GM19397 (cell line): ENCODE measurements around the gene LRRN3.

Source experiments
- ATAC-seq: cut with Tn5 transposase; IDR thresholded peaks from one replicate; pipeline ENCODE4 v1.9.1; 2021; ENCODE audit warnings: mild to moderate bottlenecking, moderate library complexity; ENCODE audit not compliant: unreplicated experiment

LRRN3 gene

GRCh38 chr7:111103678-111104274, 12.8 kb downstream of the LRRN3 start:
- no peak for ATAC-seq

DNA sequence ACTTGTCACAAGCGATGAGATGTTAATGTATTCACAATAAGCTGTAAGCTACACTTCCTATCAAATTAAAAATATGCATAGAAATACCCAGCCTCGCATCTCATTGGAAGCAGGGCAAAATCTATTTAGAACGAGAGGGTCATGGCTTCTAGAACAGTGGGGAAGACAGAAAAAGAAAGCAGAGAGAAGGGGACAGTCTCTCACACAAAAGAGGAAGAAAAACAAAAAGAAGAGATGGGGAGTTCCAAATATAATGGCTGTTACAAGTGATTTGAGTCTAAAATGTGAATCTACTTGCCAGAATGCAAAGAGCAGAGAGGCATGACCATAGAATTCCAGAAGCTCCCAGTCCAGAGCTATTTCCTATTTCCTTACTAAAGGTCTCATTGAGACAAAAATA, 13.8 kb downstream of the LRRN3 start:
- no peak for ATAC-seq

DNA sequence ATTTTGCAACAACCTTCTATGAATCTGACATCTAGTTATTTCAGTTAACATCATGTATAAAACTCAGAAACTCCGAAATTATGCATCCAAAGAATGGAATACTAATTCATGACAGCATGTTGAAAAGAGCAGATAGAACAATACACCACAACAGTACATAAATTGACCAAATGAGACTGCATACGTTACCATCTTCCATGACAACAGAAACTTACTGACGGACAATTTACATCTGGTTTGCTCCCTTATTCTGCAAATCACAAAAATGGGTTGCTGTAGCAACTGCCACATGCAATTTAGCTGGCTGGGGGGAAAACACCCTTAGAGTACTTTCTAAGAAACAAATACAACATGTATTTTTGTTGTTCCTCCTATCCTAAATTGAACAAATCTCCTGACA, 14.3 kb downstream of the LRRN3 start:
- ATAC-seq, result no peak

DNA sequence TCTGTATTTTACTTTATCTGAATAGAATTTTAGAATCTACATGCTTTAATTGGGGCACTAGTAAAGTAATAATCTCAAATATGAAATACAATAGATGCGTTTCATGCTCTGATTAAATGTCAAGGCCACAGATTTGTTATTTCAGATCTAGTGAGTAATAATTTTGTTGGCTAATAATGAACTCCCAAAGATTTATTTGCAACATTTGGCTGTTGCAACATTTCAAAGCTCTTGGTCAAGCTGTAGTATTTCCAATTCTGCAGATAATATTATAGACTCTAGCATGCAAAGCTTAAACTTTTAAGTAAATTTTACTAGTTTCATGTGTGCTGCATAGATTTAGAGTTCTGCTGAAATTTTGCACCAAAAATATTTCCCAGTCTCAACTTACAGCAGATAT, 16.7 kb downstream of the LRRN3 start:
- no peak for ATAC-seq

GRCh38 chr7:111108000-111108399, 17.1 kb downstream of the LRRN3 start:
- no peak for ATAC-seq

DNA sequence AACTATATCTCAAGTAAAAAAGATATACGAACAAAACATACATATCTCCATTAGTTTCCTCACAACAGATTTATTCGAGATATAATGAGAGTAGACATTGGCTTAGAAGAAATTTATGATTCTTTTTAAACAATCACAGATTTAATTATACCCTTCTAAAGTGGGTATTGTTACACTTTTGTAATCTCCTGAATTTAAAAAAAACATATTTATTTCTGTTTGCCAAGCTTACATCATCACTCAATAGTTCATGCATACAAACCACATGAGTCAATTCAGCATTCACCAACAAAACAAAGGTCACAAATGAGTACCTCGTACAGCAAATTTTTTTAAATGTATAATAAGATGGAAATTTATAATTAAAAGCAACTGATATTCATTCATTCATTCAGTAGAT, 17.6 kb downstream of the LRRN3 start:
- ATAC-seq, result no peak

GRCh38 chr7:111112439-111112838, 21.5 kb downstream of the LRRN3 start:
- no peak for ATAC-seq

GRCh38 chr7:111113263-111114017, 22.5 kb downstream of the LRRN3 start:
- peak; percentile 57 for ATAC-seq

DNA sequence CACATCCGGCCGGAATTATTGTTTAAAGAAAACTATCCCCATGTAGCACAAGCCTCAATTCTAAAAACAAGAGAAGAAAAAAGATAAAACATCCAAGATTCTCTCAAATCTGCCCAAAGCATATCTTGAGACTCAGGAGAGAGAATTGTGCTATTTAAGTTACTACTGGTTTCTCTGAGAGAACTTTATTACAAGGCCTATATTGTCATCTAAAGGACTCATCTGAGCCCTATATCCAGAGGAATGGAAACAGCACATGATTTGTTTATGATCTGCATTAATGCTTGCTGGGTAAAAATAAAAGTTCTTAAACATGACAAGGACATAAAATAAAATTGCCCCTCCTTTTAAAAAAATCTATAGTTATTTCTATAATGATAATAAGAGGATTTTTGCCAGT, 25.0 kb downstream of the LRRN3 start:
- ATAC-seq, result no peak

- ATAC-seq, result no peak
These were observed 36.1 kb downstream of the LRRN3 start for GRCh38 chr7:111126987-111127386.

DNA sequence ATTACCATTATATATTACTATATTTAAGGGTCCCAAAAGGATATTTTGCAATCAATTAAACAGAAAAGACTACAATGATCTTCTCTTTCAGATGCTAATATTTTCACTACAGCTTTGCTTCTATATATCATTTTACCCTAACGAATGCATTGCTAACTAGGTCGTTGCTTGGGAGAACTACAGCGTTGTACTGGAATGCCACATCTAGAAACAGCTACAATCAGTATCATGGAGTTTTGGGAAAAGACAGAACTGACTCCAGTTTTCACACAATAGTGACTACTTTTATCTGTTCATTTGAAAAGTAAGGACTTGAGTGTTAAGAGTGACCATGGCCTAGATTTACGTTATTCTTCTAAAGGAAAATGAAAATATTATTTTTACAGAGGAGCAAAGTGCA, 38.5 kb downstream of the LRRN3 start:
- no peak for ATAC-seq

DNA sequence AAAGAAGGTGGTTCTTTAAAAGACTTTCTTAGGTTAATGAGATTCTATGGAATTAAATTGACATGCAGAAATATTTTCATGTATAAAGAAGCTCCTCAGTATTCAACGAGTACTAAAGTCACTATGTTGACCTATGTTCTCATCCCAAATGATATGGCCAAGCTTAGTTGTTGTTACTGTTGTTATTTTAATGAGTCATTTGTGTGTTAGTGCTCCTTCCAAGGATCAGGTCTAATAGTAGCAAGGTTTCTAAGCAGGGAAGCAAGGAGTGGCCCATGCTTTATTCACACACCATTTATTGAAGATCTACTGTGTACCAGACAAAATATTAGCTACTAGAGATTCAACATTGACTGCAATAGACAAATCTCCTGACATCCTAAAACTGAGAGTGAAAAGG, 41.9 kb downstream of the LRRN3 start:
- ATAC-seq, result no peak

DNA sequence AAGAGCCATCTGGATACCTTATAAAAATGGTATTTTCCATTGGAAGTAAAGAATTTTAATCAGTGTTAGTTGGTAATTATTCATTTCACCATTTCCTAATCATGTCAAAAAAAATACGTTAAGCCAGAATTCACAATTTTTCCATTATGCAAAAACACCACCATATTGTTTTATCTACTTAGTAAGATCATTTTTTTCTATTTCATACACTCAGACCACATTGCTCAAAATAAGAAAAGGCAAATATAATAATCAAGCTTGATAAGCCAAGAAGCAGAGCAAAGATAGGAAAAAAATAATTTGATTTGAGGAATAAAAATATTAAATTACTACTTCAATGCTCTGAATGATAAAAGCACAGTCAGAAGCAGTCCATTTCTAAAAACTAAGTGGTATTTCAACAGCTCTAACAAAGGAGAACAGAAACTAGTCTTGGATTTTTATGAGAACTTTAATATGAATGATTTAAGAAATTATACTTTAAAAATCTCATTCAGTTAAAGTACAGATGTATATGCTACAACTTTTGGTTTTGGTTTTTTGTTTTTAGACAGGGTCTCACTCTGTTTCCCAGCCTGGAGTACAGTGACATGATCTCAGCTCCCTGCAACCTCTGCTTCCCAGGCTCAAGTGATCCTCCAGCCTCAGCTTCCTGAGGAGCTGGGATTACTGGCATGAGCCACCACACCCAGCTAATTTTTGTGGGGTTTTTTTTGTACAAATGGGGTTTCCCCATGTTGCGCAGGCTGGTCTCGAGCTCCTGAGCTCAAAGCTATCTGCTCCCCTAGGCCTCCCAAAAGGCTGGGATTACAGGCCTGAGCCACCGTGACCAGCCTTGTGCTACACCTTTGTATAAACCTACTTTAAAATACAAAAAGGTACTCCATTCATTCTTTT, 46.6 kb downstream of the LRRN3 start:
- ATAC-seq, result peak; percentile 74

GRCh38 chr7:111138193-111138569, 47.3 kb downstream of the LRRN3 start:
- peak; percentile 89 for ATAC-seq

- no peak for ATAC-seq
These were observed 47.7 kb downstream of the LRRN3 start for GRCh38 chr7:111138586-111138985.

DNA sequence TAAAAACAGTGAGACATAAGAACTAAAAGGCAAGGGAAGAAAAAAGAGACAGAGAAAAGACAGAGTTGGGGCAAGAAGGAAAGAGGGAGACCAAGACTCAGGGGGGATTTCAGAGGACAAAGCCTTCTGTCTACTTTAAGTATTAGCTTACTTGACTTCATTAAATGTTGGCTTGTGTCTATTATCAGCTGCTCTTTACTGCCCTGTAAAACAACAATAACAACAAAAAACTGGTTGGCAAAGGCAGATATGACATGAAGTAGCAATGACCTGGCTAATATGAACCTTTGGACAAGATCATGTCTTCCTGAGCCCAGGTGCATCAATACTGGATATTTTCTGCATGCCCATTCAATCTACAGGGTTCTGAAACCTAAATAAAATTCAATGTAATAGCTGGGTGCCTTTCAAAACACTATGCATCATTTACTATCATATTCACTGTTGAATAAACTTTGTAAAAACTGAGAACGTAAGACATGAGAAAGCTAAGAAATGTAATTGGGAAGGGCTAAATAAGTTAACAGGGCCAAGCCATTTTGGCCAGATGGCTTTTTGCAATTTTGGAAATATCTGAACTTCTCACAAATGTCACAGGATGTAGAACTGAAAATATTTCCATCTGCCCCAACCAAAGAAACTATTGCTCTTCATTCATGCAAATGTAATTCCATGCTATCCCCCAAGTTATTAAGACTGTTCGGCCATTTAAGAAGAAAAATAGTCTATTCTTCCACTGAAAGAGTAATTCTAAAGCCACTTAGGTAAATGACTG, 49.4 kb downstream of the LRRN3 start:
- ATAC-seq, result no peak

GRCh38 chr7:111145472-111145871, 54.5 kb downstream of the LRRN3 start:
- ATAC-seq, result no peak

DNA sequence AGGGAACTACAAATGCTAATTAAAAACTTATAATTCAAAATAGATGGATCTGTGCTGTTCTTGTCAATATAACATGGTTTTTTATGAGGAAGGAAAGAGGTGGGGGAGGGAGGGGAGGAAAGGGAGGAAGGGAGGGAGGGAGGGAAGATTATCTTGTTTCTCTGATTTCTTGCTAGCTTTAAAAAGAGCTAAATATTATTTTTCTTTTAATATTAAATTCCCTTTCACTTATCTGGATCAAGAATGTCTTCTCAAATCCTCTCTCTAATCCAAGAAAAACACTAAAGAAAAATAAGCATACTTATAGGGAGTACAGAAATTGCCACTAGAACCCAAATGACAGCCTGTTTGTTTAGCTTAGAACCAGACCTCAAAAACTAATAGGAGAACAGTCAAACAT, 55.2 kb downstream of the LRRN3 start:
- no peak for ATAC-seq

- ATAC-seq, result no peak
These were observed 57.0 kb downstream of the LRRN3 start for GRCh38 chr7:111147708-111148533.

- ATAC-seq, result no peak
These were observed 59.8 kb downstream of the LRRN3 start for GRCh38 chr7:111150709-111151108.
